Heart left ventricle (tissue), 16 donors: Measurements from ENCODE around the gene CCDC30. TPM values are rescaled to one million over a fixed set of nuclear protein-coding genes. Genes with fewer than 3 reads are reported as not detected.
"Not testable (repeated sequence)": the region's sequence is repeated elsewhere in the genome, so short reads cannot be mapped to it uniquely, and the experiment has no call there.

Experiments used
- ATAC-seq, 4 donors: fragments of 200-7000 bp; cut with Tn5 transposase; one replicate each; pipeline ENCODE4 v1.9.1; 2020 to 2022; ENCODE audit warnings: moderate library complexity in 4 of 4, mild to moderate bottlenecking in 3 of 4, moderate number of reproducible peaks in 1 of 4
- DNase-seq, 5 donors: peaks; one replicate each; pipeline ENCODE4 v3.0.0-alpha.2; 2020
- H3K27ac ChIP-seq, 12 donors: fragments of 200-600 bp; sonication (generic) in 4 of 12; one replicate each; pipeline versions ENCODE4 v1.5.0 to v1.8.0; 2016 to 2022; ENCODE audit warnings: mild to moderate bottlenecking in 2 of 12
- H3K27me3 ChIP-seq, 9 donors: fragments of 200-600 bp; sonication (generic) in 2 of 9; one replicate each; pipeline versions ENCODE4 v1.5.1 to v1.8.0; 2016 to 2022; ENCODE audit warnings: mild to moderate bottlenecking in 3 of 9
- H3K36me3 ChIP-seq, 9 donors: fragments of 200-600 bp; sonication (generic) in 2 of 9; one replicate each; pipeline versions ENCODE4 v1.5.0 to v1.8.0; 2018 to 2022; ENCODE audit warnings: mild to moderate bottlenecking in 2 of 9
- H3K4me1 ChIP-seq, 12 donors: fragments of 200-600 bp; sonication (generic) in 4 of 12; one replicate each; pipeline versions ENCODE4 v1.5.0 to v1.8.0; 2016 to 2022; ENCODE audit warnings: mild to moderate bottlenecking in 3 of 12
- H3K4me3 ChIP-seq, 12 donors: fragments of 200-600 bp; sonication (generic) in 4 of 12; one replicate each; pipeline versions ENCODE4 v1.5.0 to v1.8.0; 2017 to 2022; ENCODE audit warnings: mild to moderate bottlenecking in 9 of 12, moderate library complexity in 4 of 12
- H3K9me3 ChIP-seq, 12 donors: fragments of 200-600 bp; sonication (generic) in 4 of 12; one replicate each; pipeline versions ENCODE4 v1.5.0 to v1.8.0; 2016 to 2022; ENCODE audit warnings: mild to moderate bottlenecking in 1 of 12
- POLR2A ChIP-seq, 2 donors: fragments of 450-650 bp; IDR thresholded peaks; one replicate each; pipeline ENCODE4 v1.6.1; 2017; ENCODE audit warnings: antibody characterized with exemption in 2 of 2, mild to moderate bottlenecking in 2 of 2, moderate library complexity in 2 of 2
- WGBS, 4 donors: extraction: QIAGEN DNeasy Blood & Tissue Kit in 2 of 4; methylation state at CpG; one replicate each; pipeline versions ENCODE4 v1.1.5 to v1.1.7; 2013 to 2018; 5-methylcytosine and 5-hydroxymethylcytosine counted together
- intact Hi-C, 10 donors: fragments of 100-400 bp; cut with DNase I; formaldehyde crosslinking; loops; one replicate each; pipeline versions ENCODE4 v1.11.1 to v1.14.2; 2022
- polyA plus RNA-seq, 2 donors: library from polyadenylated mRNA; stranded (reverse); fragments of 200-250 nt; gene quantifications; one replicate each; pipeline ENCODE4 v1.2.3, GENCODE V29; 2013
- total RNA-seq, 9 donors: library from RNA; depleted of rRNA in 2 of 9; stranded (reverse); fragments of >200 nt in 2 of 9; fragmentation: NEBNext Ultra II Directional in 3 of 9; extraction: Animal tissue kit (Norgen Biotek cat#: 25700) in 3 of 9; gene quantifications; one replicate each; pipeline versions ENCODE4 v1.1.0 to v1.2.4, GENCODE V29; 2016 to 2023
- TF ChIP-seq, protein P1 (sequence below), 12 donors: fragments of 200-600 bp; sonication (generic) in 4 of 12; IDR thresholded peaks; one replicate each; pipeline versions ENCODE4 v1.5.0 to v1.8.0; 2018 to 2022; ENCODE audit warnings: antibody characterized with exemption in 12 of 12, mild to moderate bottlenecking in 5 of 12
- donor health status: ischemic (EF 13 %, LVEDD 7.1; RV severe dilation, severe dysfunction).
- donor health status: healthy with polysubstance abuse.
- donor health status: DM: no; HTN: yes; CAD: no.
- donor health status: DM: no; HTN: no; CAD: no.
- donor health status: ischemic (EF 25% LVEDD 6.9; RV normal size, moderate dysfunction).
- donor health status: ischemic (EF 25% LVEDD 5.7; RV mildly dilated, moderate dysfunction).
- donor health status: healthy.
- donor health status: DM: yes; HTN: yes; CAD: no.
- donor health status: ischemic (EF 35%, LVEDD 5.7; RV mildly dilated, moderate dysfunction).
- donor health status: nonischemic (EF 11% LVEDD 7.7; RV severe dilation, severe dysfunction).
- donor health status: DM: yes; HTN: yes; CAD: no.
- donor health status: PGD.
- donor health status: ischemic (EF 29% LVEDD 5.4; RV normal size, mild dysfunction).
- donor health status: nonischemic (EF 23%, LVEDD 6.1; RV moderate dilation, normal function).

CCDC30 gene
- total and polyA plus RNA-seq, 11 donors = 0.24 to 3.8 (median 1.6) TPM

- Histone ChIP-seq H3K27ac (no peak overlapping the region), H3K4me1 (peaks cover 0 to 21% (median 12%) of the 10 kb centered on the region in 12 donors), H3K36me3 (peaks cover 0 to 5% (median 3%) of the 10 kb centered on the region in 9 donors), H3K4me3 (no peak overlapping the region), H3K27me3 (no peaks in the 10 kb centered on the region), H3K9me3 (no peaks in the 10 kb centered on the region)
- no peak for DNase-seq
- ATAC-seq = no peak
- 87 to 91% (median 88%) methylated on average over 2 of the region's 2 CpGs for WGBS, 4 donors
- intact Hi-C loops = loop anchor here in 2 of 10 donors (10.0 kb wide), 2 partner anchors 121 to 189 kb away; partner anchors contain the start of gene PPIH (in 1 of the 2)
- TF ChIP-seq, protein P1, sequence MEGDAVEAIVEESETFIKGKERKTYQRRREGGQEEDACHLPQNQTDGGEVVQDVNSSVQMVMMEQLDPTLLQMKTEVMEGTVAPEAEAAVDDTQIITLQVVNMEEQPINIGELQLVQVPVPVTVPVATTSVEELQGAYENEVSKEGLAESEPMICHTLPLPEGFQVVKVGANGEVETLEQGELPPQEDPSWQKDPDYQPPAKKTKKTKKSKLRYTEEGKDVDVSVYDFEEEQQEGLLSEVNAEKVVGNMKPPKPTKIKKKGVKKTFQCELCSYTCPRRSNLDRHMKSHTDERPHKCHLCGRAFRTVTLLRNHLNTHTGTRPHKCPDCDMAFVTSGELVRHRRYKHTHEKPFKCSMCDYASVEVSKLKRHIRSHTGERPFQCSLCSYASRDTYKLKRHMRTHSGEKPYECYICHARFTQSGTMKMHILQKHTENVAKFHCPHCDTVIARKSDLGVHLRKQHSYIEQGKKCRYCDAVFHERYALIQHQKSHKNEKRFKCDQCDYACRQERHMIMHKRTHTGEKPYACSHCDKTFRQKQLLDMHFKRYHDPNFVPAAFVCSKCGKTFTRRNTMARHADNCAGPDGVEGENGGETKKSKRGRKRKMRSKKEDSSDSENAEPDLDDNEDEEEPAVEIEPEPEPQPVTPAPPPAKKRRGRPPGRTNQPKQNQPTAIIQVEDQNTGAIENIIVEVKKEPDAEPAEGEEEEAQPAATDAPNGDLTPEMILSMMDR (IDR thresholded peaks at IDR 0.05) = no peak
- TF ChIP-seq POLR2A (IDR thresholded peaks at IDR 0.05) = no peak
These were observed 2.9 kb downstream of the CCDC30 start for GRCh38 chr1:42466030-42466429.

DNA sequence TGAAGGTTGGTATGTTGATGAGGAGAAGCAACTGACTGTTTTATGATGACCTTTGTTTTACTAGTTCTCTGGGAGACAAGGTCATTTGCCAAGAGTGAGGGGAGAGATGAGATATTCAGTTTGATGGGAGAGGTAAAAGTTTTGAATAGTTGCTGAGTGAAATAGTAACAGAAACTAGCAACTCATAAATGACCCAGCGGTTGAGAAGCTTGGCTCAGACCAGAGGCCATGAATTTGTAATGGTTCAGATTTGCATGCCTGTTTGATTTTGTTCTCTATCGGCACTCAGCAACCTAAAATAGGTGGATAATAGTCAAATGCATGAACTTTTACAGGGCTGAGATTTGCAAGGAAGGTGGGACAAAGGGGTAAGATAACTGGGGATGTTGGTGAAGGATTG is 6.6 kb downstream of the CCDC30 start:
- DNase-seq = no peak
- ATAC-seq = no peak

DNA sequence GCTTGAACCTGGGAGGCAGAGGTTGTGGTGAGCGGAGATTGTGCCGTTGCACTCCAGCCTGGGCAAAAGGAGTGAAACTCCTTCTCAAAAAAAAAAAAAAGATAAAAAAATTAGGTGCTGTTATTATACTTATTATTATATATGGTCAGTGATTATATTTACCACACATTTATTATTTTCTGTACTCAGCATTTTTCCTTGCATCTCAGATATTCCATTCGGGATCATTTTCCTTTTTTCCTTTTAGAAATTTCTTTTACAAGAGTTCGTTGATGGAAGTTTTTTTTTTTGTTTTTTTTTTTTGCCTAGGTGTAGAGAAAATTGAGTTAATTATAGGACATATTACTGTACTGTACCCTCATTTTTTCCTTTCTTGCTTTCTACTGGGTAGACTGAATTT is 13.5 kb downstream of the CCDC30 start:
- ATAC-seq (no peak), DNase-seq (no peak)
- 90 to 97% (median 92%) methylated on average over 4 of the region's 4 CpGs for WGBS, 4 donors
- TF ChIP-seq, protein P1 (IDR thresholded peaks at IDR 0.05) = no peak
- no peak for TF ChIP-seq POLR2A (IDR thresholded peaks at IDR 0.05)
- peaks cover 0 to 18% (median 0%) of the 10 kb centered on the region in 9 donors for H3K36me3 ChIP-seq
- peaks cover 0 to 5% (median 0%) of the 10 kb centered on the region in 12 donors for H3K4me1 ChIP-seq
- H3K27ac ChIP-seq = no peak overlapping the region
- no peaks in the 10 kb centered on the region for H3K27me3 ChIP-seq
- no peak overlapping the region for H3K4me3 ChIP-seq
- H3K9me3 ChIP-seq = no peaks in the 10 kb centered on the region
- intact Hi-C loops = no loop called here

More for the DNA sequence above, 6.6 kb downstream of the CCDC30 start:
- intact Hi-C loops = loop anchor here in 2 of 10 donors (10.0 kb wide), 2 partner anchors 125 to 185 kb away; partner anchors contain the start of gene PPIH (in 1 of the 2)
- no peaks in the 10 kb centered on the region for H3K27me3 ChIP-seq
- H3K9me3 ChIP-seq = no peaks in the 10 kb centered on the region
- peaks cover 0 to 5% (median 0%) of the 10 kb centered on the region in 9 donors for H3K36me3 ChIP-seq
- WGBS, 4 donors = 95 to 98% (median 96%) methylated on average over 2 of the region's 2 CpGs
- no peak for TF ChIP-seq POLR2A (IDR thresholded peaks at IDR 0.05)
- TF ChIP-seq, protein P1 (IDR thresholded peaks at IDR 0.05) = no peak
- H3K4me1 ChIP-seq = no peaks in the 10 kb centered on the region
- H3K4me3 ChIP-seq = no peak overlapping the region
- no peak overlapping the region for H3K27ac ChIP-seq

DNA sequence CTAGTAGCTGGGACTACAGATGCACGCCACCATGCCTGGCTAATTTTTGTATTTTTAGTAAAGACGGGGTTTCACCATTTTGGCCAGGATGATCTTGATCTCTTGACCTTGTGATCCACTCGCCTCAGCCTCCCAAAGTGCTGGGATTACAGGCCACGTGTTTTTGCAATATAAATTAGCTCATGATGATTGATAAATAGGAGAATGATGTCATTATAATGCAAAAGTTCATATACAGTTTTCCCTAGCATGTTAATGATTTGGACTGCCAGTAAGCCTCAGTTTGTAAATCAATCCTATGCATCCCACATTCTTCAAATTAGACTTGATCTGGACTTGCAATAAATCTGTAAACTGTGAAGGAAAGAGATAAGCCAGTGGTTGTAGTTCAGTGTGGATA is 14.3 kb downstream of the CCDC30 start:
- H3K4me3 ChIP-seq, intact Hi-C loops, H3K27me3 ChIP-seq, ATAC-seq, DNase-seq, H3K4me1 ChIP-seq, H3K9me3 ChIP-seq: not testable (repeated sequence)
- peak overlapping the region in 1 of 12 donors; percentile 15 for H3K27ac ChIP-seq
- peaks cover 0 to 22% (median 0%) of the 10 kb centered on the region in 9 donors for H3K36me3 ChIP-seq
- 84 to 91% (median 89%) methylated on average over 4 of the region's 4 CpGs for WGBS, 4 donors

- Histone ChIP-seq H3K27me3 (no peaks in the 10 kb centered on the region), H3K4me3 (no peak overlapping the region), H3K36me3 (peaks cover 0 to 26% (median 0%) of the 10 kb centered on the region in 9 donors), H3K27ac (peak overlapping the region in 1 of 12 donors; percentile 15), H3K9me3 (no peaks in the 10 kb centered on the region), H3K4me1 (peaks cover 0 to 5% (median 0%) of the 10 kb centered on the region in 12 donors)
- TF ChIP-seq, protein P1 (IDR thresholded peaks at IDR 0.05) = no peak
- no peak for TF ChIP-seq POLR2A (IDR thresholded peaks at IDR 0.05)
- no peak for DNase-seq
- 42 to 58% (median 57%) methylated on average over 3 of the region's 3 CpGs for WGBS, 4 donors
- peak in 2 of 4 donors; percentile 58 to 80 for ATAC-seq
- intact Hi-C loops = no loop called here
These were observed 14.7 kb downstream of the CCDC30 start for GRCh38 chr1:42477775-42478174.
